Keratinocyte (primary cell): ENCODE measurements around the gene KCTD21. TPM values are rescaled to one million over a fixed set of nuclear protein-coding genes. Genes with fewer than 3 reads are reported as not detected.

Experiments used
- DNase-seq: peaks from one replicate; pipeline ENCODE4 v3.0.0-alpha.2; 2011; ENCODE audit warnings: low read depth, missing footprints, low spot score
- FAIRE-seq: peaks from 2 replicates; lab custom pipeline; 2011; peaks lifted over from hg19 to GRCh38; lab: Jason Lieb, UNC
- H2AFZ ChIP-seq: 2 replicates; pipeline ENCODE4 v1.6.0; 2012; ENCODE audit warnings: low read length, control low read depth, inconsistent platforms; ENCODE audit not compliant: control insufficient read depth
- H3K27ac ChIP-seq: 2 replicates; pipeline ENCODE4 v1.5.1; 2011; ENCODE audit warnings: low read length; ENCODE audit not compliant: control insufficient read depth, insufficient read depth
- H3K27me3 ChIP-seq: 3 replicates; pipeline ENCODE4 v1.6.0; 2011; ENCODE audit warnings: low read length; ENCODE audit not compliant: control insufficient read depth, insufficient read depth; ENCODE audit errors: extremely low read depth
- H3K36me3 ChIP-seq, 2 experiments: 2 replicates in 1 of 2; 3 replicates in 1 of 2; pipeline ENCODE4 v1.5.1; 2011; ENCODE audit warnings: low read length in 2 of 2, mild to moderate bottlenecking in 1 of 2; ENCODE audit not compliant: control insufficient read depth in 2 of 2, insufficient read depth in 2 of 2; ENCODE audit errors: extremely low read depth in 1 of 2
- H3K4me1 ChIP-seq: 3 replicates; pipeline ENCODE4 v1.5.1; 2011; ENCODE audit warnings: low read length; ENCODE audit not compliant: control insufficient read depth, insufficient read depth; ENCODE audit errors: extremely low read depth
- H3K4me2 ChIP-seq: 3 replicates; pipeline ENCODE4 v1.6.0; 2011; ENCODE audit warnings: low read depth, low read length; ENCODE audit not compliant: control insufficient read depth, insufficient read depth; ENCODE audit errors: extremely low read depth
- H3K4me3 ChIP-seq, 3 experiments: fragments of 200-600 bp in 1 of 3; sonication (generic) in 1 of 3; 2 replicates in 2 of 3; 3 replicates in 1 of 3; pipeline ENCODE4 v1.5.1; 2011 to 2016; ENCODE audit warnings: low read length in 3 of 3, mild to moderate bottlenecking in 3 of 3, control low read depth in 2 of 3, inconsistent platforms in 1 of 3, low read depth in 1 of 3, mixed read lengths in 1 of 3, mixed run types in 1 of 3, moderate library complexity in 1 of 3; ENCODE audit not compliant: control insufficient read depth in 2 of 3, insufficient read depth in 2 of 3; ENCODE audit errors: extremely low read depth in 1 of 3
- H3K79me2 ChIP-seq: 2 replicates; pipeline ENCODE4 v1.6.0; 2012; ENCODE audit warnings: low read length; ENCODE audit not compliant: control insufficient read depth, insufficient read depth
- H3K9ac ChIP-seq: 3 replicates; pipeline ENCODE4 v1.6.0; 2011; ENCODE audit warnings: low read length; ENCODE audit not compliant: control insufficient read depth, insufficient read depth; ENCODE audit errors: extremely low read depth
- H3K9me1 ChIP-seq: 3 replicates; pipeline ENCODE4 v1.6.0; 2011; ENCODE audit warnings: low read length; ENCODE audit not compliant: control insufficient read depth, insufficient read depth; ENCODE audit errors: extremely low read depth
- H3K9me3 ChIP-seq: 2 replicates; pipeline ENCODE4 v1.5.1; 2012; ENCODE audit warnings: low read depth, low read length; ENCODE audit not compliant: control insufficient read depth
- H4K20me1 ChIP-seq: 3 replicates; pipeline ENCODE4 v1.6.0; 2011; ENCODE audit warnings: low read length; ENCODE audit not compliant: control insufficient read depth, insufficient read depth; ENCODE audit errors: extremely low read depth
- CTCF ChIP-seq, 3 experiments: IDR thresholded peaks in 1 of 3; conservative IDR thresholded peaks in 1 of 3; optimal IDR thresholded peaks in 1 of 3; 2 replicates in 2 of 3; 3 replicates in 1 of 3; pipeline versions ENCODE3 to v1.5.1; 2011; ENCODE audit warnings: low read length in 3 of 3, mild to moderate bottlenecking in 3 of 3, moderate library complexity in 2 of 3, control low read depth in 1 of 3, inconsistent platforms in 1 of 3; ENCODE audit not compliant: insufficient read depth in 2 of 3; ENCODE audit errors: extremely low read depth in 1 of 3
- EZH2 ChIP-seq: IDR thresholded peaks from one replicate; pipeline ENCODE4 v1.6.1; 2012; ENCODE audit warnings: inconsistent platforms, mild to moderate bottlenecking, low read length, moderate library complexity
- dilution Hi-C: fragments of 300-500 bp; cut with MboI; formaldehyde crosslinking; loops from one replicate; pipeline ENCODE4 v1.7.0; 2020; ENCODE audit warnings: low sequenced_read_pairs; ENCODE audit not compliant: extremely low pct_ligation_motif_present
- polyA plus RNA-seq, 5 experiments: library from polyadenylated mRNA; depleted of rRNA in 3 of 5; stranded (reverse) in 3 of 5; stranded (forward) in 1 of 5; unstranded in 1 of 5; fragments of >200 nt; gene quantifications; 1 replicate in 1 of 5; 2 replicates in 3 of 5; 3 replicates in 1 of 5; pipeline versions ENCODE4 v1.2.1 to v1.2.3, GENCODE V29; 2011 to 2012; ENCODE audit warnings: missing spikeins in 2 of 5, low read depth in 1 of 5, low replicate concordance in 1 of 5

The KCTD21 gene
- polyA plus RNA-seq, 1 donor (not counting 4 experiments of a cell fraction or from before 2014, with no cell fraction given), result 10.4 TPM

GRCh38 chr11:78161962-78162371, 26.5 kb downstream of the KCTD21 start:
- no peak for FAIRE-seq
- TF ChIP-seq CTCF (optimal IDR thresholded peaks at IDR 0.05 in 1 of 3, IDR thresholded peaks at IDR 0.05 in 1 of 3, conservative IDR thresholded peaks at IDR 0.05 in 1 of 3; ENCODE audit: extremely low read depth in 1 of 3, insufficient read depth in 2 of 3, low read length in 3 of 3) (no peak), EZH2 (no peak)
- Histone ChIP-seq H3K4me3 (no peak overlapping the region), H3K9ac (no peak overlapping the region), H3K27me3 (no peaks in the 10 kb centered on the region), H2AFZ (no peak overlapping the region), H3K9me3 (no peaks in the 10 kb centered on the region), H3K79me2 (no peaks in the 10 kb centered on the region), H3K9me1 (no peaks in the 10 kb centered on the region), H3K4me1 (no peaks in the 10 kb centered on the region), H3K27ac (no peak overlapping the region), H4K20me1 (no peaks in the 10 kb centered on the region), H3K4me2 (no peak overlapping the region), H3K36me3 (no peaks in the 10 kb centered on the region)
- no peak for DNase-seq
- dilution Hi-C loops, result no loop called here

- no peak for FAIRE-seq
- Histone ChIP-seq H4K20me1 (no peaks in the 10 kb centered on the region), H3K4me1 (no peaks in the 10 kb centered on the region), H3K9me1 (no peaks in the 10 kb centered on the region), H3K79me2 (no peaks in the 10 kb centered on the region), H3K4me2 (no peak overlapping the region), H2AFZ (no peak overlapping the region), H3K27ac (no peak overlapping the region), H3K9ac (no peak overlapping the region), H3K27me3 (no peaks in the 10 kb centered on the region), H3K4me3 (no peak overlapping the region), H3K36me3 (no peaks in the 10 kb centered on the region), H3K9me3 (no peaks in the 10 kb centered on the region)
- TF ChIP-seq CTCF (optimal IDR thresholded peaks at IDR 0.05 in 1 of 3, IDR thresholded peaks at IDR 0.05 in 1 of 3, conservative IDR thresholded peaks at IDR 0.05 in 1 of 3; ENCODE audit: extremely low read depth in 1 of 3, insufficient read depth in 2 of 3, low read length in 3 of 3) (no peak), EZH2 (no peak)
- dilution Hi-C loops, result no loop called here
- no peak for DNase-seq
Measured at GRCh38 chr11:78161346-78161745, 27.1 kb downstream of the KCTD21 start.
